GM19328 (cell line): Measurements from ENCODE around the gene CDA.
"Not testable (repeated sequence)": the region's sequence is repeated elsewhere in the genome, so short reads cannot be mapped to it uniquely, and the experiment has no call there.

Experiments used
- ATAC-seq: cut with Tn5 transposase; IDR thresholded peaks from one replicate; pipeline ENCODE4 v1.9.1; 2021; ENCODE audit warnings: mild to moderate bottlenecking, moderate library complexity; ENCODE audit not compliant: unreplicated experiment

The CDA gene

DNA sequence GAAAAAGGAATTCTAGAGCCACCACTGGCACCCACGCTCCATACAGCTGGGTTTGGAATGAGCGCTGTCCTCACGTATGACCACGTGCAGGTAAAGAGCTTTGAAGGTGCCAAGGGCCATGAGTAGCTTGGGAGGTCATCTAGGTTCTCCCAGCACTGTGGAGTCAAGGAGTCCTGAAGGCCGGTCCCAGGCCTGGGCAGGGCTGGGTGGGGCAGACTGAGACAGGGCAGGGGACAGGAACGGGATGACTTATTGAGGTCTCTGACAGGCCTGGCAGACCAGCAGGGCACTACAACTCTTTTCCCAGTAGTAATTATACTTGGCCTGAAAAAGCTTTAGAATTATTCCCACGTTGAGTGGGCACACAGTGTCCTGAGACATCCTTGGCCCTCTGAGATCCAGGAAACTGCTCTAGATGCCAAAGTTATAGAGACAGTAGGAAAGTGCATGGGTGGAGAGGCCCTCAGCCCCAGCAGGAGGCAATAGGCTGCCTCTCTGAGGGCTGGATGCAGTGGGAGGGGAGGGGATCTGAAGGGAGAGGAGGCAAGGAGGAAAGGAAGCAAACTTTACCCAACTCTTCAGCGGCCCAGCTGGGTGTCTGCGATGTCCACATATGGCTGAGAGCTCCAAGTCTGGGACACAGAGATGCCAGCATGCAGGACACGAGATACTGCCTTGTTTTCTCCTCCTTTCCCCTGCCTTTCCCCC is 1.8 kb upstream of the CDA start:
- ATAC-seq: no peak

DNA sequence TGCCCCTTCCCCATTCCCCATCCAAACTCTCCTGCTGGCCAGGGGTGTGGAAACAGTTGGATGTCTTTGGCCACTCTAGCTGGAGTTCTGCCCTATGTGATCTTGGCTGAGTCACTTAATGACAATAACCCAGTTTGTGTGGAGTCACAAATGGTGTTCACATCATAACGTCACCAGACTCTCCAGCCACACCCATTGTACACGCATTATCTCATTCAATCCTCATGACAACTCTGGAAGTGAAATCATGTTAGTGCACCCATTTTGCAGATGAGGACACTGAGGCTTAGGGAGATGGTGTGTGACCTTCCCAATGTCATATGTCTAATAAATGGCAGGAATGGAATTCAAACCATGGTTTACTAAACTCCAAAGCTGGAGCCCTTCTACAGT is 1.2 kb upstream of the CDA start:
- ATAC-seq: no peak

DNA sequence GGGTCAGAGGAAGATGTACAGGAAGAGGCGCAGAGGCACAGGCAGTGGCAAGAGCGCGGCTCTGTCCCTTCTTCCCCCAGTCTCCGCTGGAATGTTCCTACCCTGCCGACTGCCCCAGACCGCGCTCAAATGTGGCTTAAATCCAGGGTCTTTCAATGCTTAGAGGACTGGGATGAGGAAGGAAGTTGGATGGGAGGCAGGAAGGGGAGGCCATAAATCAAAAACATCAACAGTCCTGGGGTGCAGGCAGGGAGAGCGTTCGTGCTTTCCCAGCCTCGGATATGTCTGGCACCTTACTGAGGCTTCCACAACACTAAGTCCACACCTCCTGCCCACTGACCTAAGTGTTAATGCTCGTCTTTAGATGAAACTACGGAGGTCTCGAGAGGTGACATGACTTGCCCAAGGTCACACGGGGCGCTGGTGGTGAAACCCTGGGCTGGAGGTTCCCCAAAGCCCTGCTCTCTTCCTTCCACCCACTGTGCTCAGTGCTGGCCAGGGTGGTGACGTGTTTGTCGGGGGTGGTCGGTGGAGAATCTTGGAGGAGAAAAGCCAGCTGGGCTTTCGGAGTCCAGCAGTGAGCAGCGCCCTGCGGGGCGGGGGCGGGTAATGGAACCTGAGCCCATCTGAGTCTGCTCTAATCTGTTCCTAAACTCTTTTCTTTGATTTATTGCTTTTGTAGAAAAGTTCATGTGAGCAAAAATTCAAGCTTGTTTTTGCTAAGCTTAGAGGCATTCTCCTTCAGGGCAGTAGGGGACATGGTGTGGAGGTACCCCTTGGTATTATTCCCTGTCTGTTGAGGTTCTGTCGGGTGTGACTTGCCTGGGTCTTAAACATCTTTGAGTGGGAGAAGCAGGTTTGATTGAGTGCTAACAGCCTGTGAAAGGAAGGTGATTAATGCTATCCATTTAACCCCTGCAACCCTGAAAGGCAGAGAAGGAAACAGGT is 708 bp downstream of the CDA start:
- no peak for ATAC-seq

DNA sequence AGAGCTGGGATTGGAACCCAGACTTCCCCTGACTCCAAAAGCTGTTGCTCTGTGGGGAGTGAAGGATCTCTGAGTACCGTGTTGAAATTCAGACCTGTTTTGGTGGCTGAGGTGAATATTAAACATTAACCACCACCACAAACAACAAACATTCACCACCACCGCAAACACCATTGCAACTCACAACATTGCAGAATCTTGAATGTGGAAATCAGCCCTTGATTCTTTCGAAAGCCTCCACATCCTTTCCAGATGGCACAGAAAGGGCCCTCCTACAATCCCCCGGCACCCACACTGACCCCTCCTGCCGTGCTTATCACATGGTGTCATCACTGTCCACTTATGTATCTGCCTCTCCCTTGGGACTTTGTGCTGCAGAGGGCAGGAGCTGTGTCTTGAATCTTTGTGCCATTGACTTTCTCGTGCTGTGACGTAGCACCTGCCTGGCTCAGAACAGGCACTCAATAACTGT is 1.4 kb downstream of the CDA start:
- no peak for ATAC-seq

DNA sequence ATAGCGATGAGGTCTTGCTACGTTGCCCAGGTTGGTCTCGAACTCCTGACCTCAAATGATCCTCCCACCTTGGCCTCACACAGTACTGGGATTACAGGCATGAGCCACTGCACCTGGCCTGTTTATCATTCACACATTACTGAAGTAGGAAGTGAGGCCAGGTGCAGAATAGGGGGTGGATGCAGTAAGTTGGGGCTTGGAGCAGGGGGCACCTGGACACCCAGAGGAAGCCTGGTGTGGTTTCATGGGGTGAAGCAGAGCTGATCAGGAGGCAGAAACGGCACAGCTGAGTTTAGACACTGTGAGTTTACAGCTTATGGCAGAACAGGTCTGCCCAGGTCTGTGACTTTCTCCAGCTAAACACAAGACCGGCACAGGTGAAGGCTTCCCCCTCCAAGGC is 4.9 kb downstream of the CDA start:
- no peak for ATAC-seq

DNA sequence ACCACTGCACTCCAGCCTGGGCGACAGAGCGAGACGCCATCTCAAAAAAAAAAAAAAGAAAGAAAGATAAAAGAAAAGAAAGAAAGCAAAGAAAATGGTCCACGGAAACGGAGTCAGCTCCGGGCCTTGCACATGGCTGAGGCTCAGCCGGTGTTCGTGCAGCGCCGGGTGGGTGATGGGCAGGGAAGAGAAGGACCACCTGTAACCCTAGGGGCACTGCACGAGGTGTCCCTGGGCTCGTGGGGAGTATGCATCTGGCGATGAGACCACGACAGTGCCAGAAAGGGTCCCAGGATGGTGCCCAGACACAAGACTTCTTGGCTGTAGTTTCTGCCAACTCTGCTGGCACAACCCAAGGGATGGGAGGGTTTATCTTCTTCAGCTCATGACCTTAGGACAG is 5.8 kb downstream of the CDA start:
- no peak for ATAC-seq

DNA sequence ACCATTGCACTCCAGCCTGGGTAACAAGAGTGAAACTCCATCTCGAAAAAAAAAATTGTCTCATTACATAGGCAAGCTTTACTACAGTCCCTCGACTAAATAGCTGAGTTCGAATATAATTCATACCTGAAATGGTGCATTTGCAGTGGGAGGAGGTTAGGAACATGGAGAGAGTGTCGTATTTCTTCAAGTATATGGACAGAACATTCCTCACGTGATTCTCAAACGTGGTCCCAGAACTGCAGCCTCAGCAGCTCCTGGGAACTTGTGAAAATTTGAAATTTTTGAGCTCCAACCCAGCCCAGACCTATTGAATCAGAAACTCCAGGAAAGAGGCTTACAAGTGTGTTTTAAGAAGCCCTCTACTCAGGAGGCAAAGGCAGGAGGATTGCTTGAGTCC is 7.2 kb downstream of the CDA start:
- no peak for ATAC-seq

DNA sequence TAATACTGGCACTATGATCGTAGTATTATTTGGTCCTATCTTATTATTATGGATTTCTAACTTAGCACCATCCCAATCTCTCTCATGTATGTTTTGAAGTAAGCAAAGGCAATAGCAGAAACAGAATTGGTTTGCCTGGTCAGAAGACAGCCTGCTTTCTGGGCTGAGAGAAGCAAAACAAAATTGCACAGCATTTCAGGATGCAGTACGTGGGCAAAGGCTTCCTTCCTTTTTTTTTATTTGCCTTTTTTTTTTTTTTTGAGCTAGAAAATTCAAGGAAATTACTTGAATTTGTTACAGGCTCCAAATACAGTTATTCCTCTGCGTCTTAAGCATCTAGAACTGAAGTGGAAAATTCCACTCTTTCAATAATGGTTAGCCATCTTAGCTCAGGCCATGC is 8.8 kb downstream of the CDA start:
- no peak for ATAC-seq

DNA sequence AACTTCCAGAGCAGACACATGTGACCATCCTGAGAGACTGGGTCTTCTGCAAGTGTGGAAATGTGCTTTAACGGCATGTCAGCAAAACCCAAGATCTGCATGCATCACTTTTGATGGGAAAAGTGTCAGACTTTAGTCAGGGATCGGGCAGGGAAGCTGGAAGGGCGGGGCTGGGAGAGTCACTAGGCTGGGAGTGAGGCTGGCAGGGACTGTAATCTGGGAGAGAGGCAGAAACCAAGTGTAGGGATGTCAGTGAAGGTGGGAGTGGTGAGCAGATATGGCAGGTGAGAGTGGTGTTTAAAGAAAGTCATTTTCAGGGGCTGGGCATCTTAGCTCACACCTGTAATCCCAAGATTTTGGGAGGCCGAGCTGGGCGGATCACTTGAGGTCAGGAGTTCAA is 11.3 kb downstream of the CDA start:
- no peak for ATAC-seq

DNA sequence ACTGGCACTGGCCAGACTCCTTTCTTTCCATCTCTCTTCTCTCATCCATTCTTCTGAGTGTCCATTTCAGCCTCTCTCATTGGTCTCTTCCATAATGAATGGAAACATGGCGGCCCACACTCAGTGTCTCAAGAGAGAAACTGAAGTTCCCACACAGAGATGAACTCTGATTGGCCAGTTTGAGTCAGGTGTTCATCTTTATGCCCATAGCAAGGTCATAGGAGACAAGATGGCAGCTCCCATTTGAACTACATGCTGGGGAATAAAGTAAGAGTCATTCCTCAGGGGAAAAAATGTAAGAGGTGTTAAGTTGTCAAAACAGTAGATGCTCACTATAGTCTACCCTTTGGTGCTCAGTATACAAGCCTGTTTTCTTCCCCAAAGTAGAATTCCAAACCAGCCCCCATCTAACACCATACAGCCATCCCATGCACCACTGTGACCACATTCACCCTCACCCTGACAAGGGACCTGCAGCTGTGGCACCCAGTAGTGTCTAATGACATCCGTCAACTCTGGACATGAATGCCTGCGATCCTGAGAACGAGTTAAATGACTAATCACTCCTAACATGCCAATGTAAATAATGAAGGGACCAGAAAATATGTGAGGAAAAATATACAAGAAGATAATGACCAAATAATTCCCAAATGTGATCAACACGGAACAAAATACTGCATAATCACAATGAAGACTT is 12.4 kb downstream of the CDA start:
- no peak for ATAC-seq

DNA sequence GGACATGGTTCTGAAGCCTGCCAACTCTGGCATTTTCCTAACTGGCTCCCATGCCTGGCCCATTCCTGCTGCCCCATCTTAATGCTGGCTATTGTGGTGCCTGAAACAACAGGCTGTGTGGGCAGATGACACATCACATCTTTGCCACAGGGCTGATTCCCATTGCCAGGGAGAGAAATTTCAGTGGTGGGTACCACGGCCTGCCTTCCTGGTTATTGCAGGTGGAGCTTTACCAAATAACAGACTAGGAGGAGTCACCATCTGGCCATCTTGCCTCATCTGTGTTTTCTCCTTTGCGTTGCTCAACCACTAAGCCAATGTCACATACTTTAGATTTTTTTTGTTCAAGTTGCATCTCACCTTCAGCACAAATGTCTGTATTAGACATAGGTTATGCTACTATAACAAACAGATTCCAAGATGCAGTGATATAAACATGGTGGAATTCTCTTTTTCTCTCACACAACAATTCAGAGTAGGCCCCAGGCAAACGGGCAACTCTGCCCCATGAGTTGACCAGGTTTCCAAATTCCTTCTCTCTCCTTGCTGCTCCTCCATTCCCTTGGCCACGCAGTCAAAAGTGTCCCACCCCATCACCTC is 14.1 kb downstream of the CDA start:
- no peak for ATAC-seq

DNA sequence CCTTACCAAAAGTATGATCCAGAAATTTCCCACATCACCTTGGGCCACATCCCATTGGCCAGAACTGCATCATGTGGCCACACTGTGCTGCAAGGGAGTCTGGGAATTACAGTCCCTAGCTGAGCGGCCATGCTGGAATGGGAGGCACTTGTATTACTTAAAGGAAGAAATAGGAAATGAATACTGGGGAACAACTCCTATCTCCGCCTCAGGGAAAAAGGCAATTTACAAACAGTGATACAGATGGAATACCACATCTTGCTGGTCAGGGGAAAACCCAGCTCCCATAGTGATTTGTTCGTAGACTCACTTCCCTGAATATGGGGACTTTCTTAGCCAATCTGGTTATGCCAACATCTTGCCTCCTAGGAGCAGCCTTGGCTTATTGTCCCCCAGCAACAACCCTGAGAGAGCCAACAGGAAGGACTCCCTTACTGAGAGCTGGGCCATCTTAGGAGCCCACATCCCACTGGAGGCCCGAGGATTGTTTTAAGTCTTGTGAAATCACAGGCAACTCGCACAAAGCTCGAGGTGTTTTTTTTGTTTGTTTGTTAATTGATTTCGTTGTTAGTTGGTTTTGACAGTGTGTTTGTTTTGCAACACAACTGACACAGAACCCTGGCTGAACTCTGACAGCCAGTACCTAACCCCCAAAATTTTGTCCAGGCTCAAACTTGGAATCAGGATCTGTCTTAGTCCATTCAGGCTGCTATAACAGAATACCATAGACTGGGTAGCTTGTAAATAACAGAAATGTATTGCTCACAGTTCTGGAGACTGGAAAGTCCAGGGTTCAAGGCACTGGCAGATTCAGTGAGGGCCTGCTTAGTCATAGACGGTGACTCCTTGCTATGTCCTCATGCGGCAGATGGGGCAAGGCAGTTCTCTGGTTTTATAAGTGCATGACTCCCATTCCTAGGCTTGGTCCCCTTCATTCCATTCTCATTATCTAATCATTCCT is 14.9 kb downstream of the CDA start:
- ATAC-seq: no peak

DNA sequence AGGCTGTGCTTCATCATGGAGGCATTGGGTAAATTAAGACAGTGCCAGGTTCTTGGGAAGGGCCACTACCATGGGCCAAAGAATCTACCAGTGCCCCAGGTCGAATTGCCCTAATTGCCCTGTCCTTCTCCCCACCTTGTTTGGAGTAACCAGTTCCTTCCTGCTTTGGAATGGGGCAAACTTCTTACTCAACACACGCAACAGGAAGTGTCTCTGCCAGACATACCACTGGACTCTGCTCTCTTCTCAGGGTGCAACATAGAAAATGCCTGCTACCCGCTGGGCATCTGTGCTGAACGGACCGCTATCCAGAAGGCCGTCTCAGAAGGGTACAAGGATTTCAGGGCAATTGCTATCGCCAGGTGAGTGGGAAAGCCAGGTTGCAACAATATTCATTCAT is 15.8 kb downstream of the CDA start:
- no peak for ATAC-seq

DNA sequence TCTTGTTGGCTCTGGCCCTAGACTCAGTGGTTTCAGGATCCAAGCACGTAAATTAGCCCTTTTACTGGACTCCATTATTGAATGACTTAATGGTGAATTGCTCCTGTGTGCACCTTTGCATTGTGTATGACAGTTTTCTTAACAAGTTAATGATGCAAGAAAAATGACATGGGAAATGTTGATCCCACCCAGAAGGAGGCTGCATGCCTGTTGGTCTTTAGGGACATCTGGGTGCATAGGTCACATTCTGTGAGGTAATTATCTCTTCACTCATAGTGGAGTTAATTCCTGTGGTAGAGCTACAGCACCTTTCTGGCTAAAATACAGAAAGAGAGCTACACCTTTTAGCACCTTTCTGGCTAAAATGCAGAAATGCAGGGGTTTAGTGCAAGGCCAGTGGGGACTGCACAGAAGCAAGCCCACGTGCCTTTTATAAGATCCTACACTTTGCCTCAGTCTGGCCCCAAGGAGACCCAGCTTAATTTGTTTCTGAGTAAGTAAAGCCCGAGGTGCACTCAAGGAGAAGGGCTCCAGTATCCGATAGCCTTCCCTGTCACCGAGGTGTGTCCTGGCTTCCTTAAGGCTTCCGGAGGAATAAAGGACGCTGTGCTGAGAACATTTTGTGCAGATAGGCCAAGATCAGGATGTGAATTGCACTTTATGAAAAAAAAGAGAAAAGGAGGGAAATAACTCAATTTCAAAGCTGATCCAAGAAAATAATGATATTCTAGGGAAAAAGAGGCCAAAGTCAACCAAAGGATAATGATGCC is 18.1 kb downstream of the CDA start:
- not testable (repeated sequence) for ATAC-seq

DNA sequence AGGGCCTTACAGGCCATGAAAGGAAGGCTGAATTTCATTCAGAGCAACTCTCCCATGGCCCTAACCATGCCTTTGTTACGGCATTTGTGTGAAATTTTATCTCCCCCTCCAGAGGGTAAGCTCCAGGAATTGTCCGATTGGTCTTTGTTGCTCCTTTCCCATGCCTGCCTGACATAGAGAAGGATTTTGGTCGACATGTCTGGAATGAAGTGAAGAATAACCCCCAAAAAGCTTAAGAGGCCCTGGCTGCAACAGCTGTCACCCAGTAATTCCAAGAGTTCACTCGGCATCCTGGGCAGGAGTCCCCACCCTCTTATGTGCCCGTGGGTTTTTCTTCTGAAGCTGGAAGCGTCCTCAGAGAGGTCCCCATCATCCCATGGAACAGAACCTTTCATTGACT is 20.6 kb downstream of the CDA start:
- ATAC-seq: no peak

DNA sequence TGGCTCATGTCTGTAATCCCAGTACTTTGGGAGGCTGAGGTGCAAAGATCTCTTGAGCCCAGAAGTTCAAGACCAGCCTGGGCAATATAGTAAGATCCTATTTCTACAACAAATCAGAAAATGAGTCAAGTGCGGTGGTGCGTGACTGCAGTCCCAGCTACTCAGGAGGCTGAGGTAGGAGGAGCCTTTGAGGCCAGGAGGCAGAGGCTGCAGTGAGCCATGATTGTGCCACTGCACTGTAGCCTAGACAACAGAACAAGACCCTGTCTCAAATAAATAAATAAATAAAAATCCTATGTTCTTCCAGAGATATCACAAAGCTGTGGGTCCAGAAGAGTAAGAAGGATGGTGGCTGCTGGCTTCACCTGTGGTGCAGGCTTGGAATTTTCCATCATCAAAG is 22.1 kb downstream of the CDA start:
- ATAC-seq: no peak

DNA sequence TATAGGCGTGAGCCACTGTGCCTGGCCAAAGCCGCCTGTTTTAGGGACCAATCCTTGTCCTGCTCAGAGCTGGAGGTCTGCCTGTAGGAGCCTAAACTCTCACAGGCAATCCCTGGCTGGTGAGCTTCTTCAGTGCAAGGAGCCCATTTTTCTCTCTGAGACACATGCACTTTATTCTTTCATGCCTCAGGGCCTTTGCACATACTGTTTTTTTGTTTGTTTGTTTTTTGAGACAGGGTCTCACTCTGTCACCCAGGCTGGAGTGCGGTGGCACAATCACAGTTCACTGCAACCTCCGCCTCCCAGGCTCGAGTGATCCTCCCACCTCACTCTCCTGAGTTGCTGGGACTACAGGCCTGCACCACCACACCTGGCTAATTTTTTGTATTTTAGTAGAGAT is 22.8 kb downstream of the CDA start:
- no peak for ATAC-seq

DNA sequence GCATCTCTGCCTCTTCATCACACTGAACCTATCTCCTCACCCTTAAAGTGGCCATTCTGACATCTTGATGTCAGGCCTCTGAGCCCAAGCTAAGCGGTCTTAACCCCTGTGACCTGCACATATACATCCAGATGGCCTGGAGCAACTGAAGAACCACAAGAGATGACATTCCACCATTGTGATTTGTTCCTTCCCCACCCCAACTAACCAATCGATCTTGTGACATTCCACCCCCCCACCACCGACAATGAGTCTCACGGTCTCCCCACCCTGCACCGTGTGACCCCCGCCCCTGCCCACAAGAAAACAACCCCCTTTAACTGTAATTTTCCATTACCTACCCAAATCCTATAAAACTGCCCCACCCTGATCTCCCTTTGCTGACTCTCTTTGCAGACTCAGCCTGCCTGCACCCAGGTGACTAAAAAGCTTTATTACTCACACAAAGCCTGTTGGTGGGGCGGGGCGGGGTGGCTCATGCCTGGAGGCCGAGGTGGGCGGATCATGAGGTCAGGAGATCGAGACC is 23.4 kb downstream of the CDA start:
- no peak for ATAC-seq

DNA sequence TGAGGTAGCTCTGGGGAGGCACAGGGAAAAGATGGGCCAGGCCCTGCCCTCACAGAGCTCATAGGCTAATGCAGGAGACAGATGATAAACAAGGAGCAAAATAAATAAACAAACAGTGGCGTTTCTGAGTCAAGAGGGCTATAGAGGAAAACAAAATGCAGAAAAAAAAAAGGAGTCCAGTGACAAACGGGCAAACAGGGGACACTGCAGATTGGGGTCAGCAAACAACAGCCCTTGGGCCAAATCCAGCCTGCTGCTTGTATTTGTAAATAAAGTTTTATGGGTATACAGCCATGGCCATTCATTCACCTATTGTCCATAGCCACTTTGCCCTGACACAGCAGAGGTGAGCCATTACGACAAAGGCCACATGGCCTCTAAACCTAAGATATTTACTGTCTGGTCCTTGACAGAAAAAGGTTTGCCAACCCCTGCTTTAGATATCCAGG is 25.3 kb downstream of the CDA start:
- ATAC-seq: no peak
